Measurements from ENCODE around the gene OPCML.

The OPCML gene

DNA sequence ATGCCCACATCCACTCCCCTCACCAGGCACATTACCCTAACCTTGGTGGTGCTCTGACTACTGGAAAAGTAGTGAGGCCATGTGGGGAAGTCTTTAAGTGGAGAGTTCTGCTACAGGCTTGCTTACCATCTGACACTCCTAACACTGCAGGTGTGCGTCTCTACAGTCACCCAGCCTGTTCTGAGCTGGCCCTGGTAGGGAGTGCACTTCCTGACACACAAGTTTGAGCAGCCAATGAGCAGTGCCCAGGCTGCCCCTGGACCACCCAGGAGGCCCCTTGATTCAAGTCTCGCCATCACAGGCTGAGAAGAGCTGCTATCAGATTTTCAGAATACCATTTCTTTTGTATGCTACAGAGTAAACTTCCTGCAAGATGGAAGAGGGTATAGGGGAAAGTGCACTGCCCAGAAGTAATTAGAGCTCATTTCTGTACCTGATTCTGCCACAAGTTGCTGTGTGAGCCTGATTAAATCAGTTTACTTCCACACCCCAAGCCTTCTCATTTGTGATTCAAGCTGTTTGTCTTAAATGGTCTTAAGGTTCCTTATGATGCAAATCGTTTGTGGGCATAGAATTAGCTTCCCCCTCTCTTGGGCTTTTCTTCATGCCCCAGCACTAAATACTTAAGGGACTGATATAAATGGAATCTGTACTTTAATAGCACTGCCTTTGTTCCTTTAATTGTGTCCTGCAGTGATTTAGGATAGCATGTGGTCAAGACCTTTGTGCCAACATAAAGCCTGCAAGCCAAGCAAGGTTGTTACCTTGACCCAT, 22.2 kb downstream of the OPCML start:
- TF ChIP-seq, protein P1, sequence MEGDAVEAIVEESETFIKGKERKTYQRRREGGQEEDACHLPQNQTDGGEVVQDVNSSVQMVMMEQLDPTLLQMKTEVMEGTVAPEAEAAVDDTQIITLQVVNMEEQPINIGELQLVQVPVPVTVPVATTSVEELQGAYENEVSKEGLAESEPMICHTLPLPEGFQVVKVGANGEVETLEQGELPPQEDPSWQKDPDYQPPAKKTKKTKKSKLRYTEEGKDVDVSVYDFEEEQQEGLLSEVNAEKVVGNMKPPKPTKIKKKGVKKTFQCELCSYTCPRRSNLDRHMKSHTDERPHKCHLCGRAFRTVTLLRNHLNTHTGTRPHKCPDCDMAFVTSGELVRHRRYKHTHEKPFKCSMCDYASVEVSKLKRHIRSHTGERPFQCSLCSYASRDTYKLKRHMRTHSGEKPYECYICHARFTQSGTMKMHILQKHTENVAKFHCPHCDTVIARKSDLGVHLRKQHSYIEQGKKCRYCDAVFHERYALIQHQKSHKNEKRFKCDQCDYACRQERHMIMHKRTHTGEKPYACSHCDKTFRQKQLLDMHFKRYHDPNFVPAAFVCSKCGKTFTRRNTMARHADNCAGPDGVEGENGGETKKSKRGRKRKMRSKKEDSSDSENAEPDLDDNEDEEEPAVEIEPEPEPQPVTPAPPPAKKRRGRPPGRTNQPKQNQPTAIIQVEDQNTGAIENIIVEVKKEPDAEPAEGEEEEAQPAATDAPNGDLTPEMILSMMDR (conservative IDR thresholded peaks at IDR 0.05; ENCODE audit: low read depth) = no peak
- POLR2A ChIA-PET (ENCODE audit: low non-redundant PET) = no interaction called here
- CTCF ChIA-PET = interaction anchor here (0.6 to 0.7 kb wide), 2 partner anchors 27 to 55 kb away, joined by 3 to 4 read pairs; no protein-coding TSS in a partner anchor
- no peak overlapping the region for H3K27ac ChIP-seq
- no peak for DNase-seq (ENCODE audit: low spot score)

DNA sequence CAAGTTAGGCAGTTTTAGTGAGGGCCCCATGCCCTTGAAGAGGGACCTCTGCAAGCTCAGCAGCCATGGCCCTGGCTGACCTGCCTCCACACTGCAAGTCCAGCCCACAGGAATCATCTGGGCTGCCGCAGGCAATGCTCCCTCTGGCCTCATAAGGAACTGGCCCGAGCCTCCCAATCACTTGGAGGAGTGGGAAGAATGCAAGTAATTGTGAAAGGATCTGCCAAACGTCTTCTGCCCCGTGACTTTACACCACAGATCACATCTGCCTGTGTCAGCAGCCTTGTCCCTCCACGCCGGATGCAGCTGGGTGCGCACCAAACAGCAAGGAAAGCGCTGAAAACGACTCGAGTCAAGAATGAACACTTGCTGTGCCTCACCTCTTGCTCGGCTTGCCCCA, 23.8 kb downstream of the OPCML start:
- POLR2A ChIA-PET (ENCODE audit: low non-redundant PET) = no interaction called here
- TF ChIP-seq, protein P1 (conservative IDR thresholded peaks at IDR 0.05; ENCODE audit: low read depth) = no peak
- H3K27ac ChIP-seq = no peak overlapping the region
- CTCF ChIA-PET = no interaction called here
- DNase-seq (ENCODE audit: low spot score) = no peak

GRCh38 chr11:133507185-133507584, 25.1 kb downstream of the OPCML start:
- TF ChIP-seq, protein P1 (conservative IDR thresholded peaks at IDR 0.05; ENCODE audit: low read depth) = no peak
- CTCF ChIA-PET = no interaction called here
- no peak overlapping the region for H3K27ac ChIP-seq
- POLR2A ChIA-PET (ENCODE audit: low non-redundant PET) = no interaction called here
- no peak for DNase-seq (ENCODE audit: low spot score)

DNA sequence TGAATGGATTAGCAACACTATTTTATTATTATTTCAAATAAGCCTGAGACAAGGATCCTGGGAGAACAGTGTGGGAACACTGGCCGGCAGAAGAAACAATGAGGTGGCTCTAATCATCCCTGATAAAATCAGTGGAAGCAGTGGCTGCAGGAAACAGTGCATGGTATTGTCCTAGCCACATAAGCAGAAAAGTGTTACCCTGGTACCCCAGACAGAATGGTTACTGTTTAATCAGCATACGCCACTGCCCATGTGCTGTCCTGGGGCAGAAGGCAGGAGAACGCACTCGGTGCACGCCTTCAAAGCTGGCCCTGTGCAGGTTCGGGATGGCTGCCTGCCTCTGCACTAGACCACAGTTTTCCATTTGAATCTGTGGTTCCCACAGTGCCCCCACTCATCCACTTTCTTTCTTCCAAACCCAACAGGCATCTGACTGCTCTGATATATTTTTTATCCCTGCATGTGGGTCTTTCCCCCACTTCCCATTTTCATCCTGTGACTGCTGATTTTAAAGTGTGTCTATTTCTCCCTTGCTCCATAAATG, 25.7 kb downstream of the OPCML start:
- POLR2A ChIA-PET (ENCODE audit: low non-redundant PET) = no interaction called here
- TF ChIP-seq, protein P1 (conservative IDR thresholded peaks at IDR 0.05; ENCODE audit: low read depth) = no peak
- CTCF ChIA-PET = no interaction called here
- no peak overlapping the region for H3K27ac ChIP-seq
- DNase-seq (ENCODE audit: low spot score) = no peak

DNA sequence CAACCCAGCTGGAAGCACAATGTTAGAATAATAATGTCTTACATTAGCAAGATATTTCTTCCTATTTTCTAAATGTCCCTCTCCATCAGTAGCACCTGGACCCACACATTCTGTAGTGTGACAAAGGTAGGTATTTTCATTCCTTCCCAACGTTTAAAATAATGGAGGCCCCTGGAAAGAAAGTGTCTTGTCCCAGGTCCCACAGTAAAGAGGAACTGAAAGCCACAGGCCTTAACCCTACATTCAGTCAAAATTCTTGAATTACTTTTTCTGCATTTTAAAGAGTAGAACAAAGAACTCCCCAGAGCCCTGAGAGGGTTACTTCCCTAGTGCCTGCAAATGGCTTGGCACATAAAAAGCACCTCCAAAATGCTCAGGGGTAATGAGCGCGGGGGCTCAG, 26.3 kb downstream of the OPCML start:
- POLR2A ChIA-PET (ENCODE audit: low non-redundant PET) = no interaction called here
- no peak overlapping the region for H3K27ac ChIP-seq
- TF ChIP-seq, protein P1 (conservative IDR thresholded peaks at IDR 0.05; ENCODE audit: low read depth) = no peak
- no peak for DNase-seq (ENCODE audit: low spot score)
- CTCF ChIA-PET = no interaction called here

DNA sequence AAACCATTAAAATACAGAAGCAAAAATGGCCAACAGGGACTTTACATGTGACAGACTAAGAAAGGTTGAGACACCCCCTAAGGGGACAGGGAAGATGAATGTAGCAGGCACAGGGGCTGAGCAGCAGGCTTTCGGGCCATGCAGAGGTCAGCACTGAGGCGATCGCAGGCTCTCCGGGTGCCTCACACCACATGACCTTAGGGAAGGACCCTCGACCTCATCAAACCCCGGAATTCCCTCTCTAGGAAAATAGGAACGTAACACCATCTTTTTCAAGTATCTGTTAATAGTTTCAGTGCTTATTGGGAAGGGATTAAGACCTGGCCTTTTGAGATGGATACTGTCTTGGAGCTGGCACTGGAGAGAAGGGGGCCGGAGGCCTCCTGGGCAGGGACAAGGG, 27.4 kb downstream of the OPCML start:
- TF ChIP-seq, protein P1 (conservative IDR thresholded peaks at IDR 0.05; ENCODE audit: low read depth) = no peak
- CTCF ChIA-PET = no interaction called here

More for the DNA sequence above, 27.4 kb downstream of the OPCML start:
- no peak for DNase-seq (ENCODE audit: low spot score)
- POLR2A ChIA-PET (ENCODE audit: low non-redundant PET) = no interaction called here
- H3K27ac ChIP-seq = no peak overlapping the region
